Gastroesophageal sphincter (tissue), 3 donors: ENCODE measurements around the gene IFT74.

Experiments
- CTCF ChIP-seq, 4 experiments: fragments of 200-600 bp in 2 of 4; fragments of 450-650 bp in 2 of 4; sonication (generic) in 1 of 4; IDR thresholded peaks; one replicate each; pipeline ENCODE4 v1.5.1; 2017 to 2019; ENCODE audit warnings: antibody characterized with exemption in 4 of 4, mild to moderate bottlenecking in 2 of 4, moderate library complexity in 2 of 4
- EP300 ChIP-seq: sonication (generic); formaldehyde crosslinking; IDR thresholded peaks from one replicate; pipeline ENCODE4 v1.6.1; 2017; ENCODE audit warnings: antibody characterized with exemption, mild to moderate bottlenecking

GRCh38 chr9:27110181-27110580 lies 154.0 kb downstream of the IFT74 start:
- TF ChIP-seq CTCF (IDR thresholded peaks at IDR 0.05), result no peak
- no peak for TF ChIP-seq EP300
